Stimulated activated CD4-positive, alpha-beta T cell treated with anti-CD3 and anti-CD28 coated beads, Interleukin-4, amount 100 ng/mL, for 48 hours (primary cell): ENCODE measurements around the gene SAYSD1.

ENCODE experiments used
- DNase-seq, 2 donors: peaks; one replicate each; pipeline ENCODE4 v3.0.0-alpha.2; 2020; ENCODE audit warnings: low read depth in 2 of 2

Gene SAYSD1

DNA sequence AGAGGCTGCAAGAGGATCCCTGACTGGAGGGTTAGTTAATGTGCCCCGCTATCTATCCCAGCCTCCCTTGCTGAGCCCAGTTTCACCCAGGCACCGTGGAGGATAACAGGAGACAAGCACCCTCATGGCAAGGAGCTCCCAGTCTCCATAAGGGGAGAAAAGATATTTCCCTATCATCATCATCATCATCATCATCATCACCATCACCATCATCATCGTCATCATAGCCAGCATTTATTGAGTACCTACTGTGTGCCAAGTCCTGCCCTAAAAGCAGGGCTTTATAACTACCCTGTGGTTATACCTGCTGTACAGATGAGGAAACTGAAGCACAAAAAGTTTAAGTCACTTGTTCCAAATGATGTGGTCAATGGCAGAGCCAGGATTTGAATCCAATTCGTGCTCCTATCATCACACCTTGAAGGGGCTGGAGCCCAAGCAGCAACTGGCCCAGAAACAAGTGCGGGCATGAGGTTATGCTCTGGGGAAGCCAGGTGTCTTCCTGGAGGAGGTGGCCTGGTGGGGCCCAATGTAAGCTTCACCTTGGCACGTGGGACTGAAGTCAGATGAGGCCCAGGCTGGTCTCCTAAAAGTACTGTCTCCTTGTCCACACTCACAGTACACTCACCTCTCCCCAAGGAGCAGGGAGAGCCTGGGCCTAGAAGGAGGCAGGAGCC lies 56.4 kb downstream of the SAYSD1 start:
- DNase-seq, result no peak

DNA sequence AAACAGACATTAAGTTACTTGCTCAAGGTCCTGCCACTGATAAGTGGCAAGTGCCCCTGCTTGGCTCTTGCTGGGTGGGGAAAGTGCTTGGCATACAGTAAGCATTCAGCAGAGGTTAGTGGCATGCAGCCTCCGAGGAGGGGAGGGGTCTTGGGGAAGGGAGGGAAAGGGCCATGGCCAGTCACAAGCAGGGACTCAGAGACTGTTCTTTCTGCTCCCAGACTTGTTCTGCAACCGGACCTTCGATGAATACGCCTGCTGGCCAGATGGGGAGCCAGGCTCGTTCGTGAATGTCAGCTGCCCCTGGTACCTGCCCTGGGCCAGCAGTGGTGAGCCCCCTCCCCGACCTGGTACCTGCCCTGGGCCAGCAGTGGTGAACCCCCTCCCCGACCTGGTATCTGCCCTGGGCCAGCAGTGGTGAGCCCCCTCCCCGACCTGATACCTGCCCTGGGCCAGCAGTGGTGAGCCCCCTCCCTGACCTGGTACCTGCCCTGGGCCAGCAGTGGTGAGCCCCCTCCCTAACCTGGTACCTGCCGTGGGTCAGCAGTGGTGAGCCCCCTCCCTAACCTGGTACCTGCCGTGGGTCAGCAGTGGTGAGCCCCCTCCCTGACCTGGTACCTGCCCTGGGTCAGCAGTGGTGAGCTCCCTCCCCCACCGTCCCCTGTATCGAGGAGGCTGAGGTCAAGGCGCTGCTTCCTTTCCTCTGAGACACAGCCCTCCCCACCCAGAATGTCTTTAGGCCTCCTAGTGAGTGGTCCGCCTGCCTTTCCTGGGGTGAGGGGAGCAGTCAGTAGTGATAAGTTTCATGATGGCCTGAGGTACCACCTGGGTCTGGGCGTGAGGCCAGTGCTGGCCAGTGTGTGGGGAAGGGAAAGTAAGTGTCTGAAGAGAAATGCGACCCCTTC lies 57.5 kb downstream of the SAYSD1 start:
- no peak for DNase-seq

DNA sequence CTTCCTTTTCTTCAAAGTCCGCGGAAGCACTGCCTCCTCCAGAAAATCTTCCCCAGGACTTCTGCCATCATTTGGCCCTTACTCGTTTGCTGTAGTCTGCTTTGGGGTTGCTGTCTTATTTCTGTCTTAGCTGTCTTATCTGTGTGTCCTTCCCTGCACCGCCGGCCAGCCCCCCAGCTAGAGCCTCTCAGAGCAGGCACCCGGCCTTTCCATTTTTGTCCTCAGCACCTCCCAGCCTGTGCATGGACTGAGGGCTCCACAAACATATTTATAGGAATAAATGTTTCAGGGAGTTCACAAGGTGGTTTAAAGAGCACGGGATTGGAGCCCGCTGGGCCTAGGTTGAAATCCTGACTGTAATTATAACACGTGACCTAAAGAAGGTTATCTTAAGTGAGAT lies 58.3 kb downstream of the SAYSD1 start:
- no peak for DNase-seq

DNA sequence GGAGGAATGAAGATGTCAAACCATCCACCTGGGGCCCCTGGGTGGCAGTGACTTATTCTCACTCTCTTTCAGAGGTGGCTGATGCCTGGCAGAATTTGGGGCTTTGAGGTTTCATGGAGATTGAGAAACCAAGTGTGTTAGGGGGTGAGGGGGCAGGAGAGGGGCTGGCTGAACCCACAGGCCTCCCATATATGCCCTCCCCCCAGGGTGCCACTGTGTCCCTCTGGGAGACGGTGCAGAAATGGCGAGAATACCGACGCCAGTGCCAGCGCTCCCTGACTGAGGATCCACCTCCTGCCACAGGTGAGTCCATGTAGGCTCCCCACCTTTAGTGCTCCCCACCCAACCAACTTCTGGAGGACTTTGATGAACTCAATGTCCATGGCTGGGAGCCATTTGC lies 58.8 kb downstream of the SAYSD1 start:
- DNase-seq, result no peak

DNA sequence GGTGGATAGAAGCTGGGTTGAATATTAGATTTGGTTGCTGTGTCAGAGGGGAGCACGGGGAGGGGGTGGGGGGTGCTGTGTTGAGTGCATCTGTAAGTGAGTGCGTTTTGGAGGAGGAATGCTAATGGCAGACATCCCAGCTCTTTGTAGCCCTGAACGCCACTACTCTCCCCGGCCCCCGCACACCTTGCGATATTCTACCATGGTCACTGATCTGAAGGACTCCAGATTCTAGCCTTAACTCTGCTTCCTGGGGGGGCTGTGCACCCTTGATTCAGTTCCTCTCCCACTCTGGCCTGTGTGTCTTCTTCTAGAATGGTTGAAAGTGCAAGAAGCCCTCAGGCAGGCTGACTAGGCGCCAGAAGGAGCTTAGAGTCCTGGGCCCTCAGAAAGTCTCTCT lies 59.3 kb downstream of the SAYSD1 start:
- no peak for DNase-seq

DNA sequence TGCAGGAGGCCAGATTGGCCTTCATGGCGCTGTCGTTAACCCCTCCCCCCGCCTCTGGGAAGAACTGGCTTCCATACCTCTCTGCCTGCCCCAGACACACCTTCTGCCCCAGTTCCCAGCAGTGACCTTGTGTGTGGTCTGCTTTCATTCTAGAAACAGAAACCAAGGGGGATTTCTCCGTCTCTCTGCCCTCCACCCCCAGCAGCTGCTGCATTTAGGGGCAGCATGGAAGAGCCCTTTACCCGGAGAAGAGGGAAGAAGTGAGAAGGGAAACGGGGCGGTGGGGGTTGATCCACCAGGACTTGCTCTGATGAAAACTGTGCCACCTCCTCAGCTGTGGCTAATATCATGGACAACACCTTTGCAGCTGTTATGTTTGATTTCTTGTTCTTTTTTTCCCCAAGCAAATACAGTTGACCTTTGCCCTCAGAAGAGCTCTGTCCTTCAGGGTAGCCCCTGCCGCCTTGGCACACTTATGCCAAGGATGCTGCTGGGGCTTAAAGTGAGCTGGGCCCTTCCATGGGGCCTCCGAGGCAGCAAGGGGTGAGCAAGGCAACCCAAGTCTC lies 60.3 kb downstream of the SAYSD1 start:
- DNase-seq, result no peak
